Rectal smooth muscle tissue (tissue), 1 donor: ENCODE results near the gene NUDCD3.

Experiments used
- H3K27ac ChIP-seq: one replicate; pipeline ENCODE4 v1.7.0; 2013; ENCODE audit warnings: low read depth, low read length, inconsistent platforms
- H3K27me3 ChIP-seq: one replicate; pipeline ENCODE4 v1.7.0; 2013; ENCODE audit warnings: low read length; ENCODE audit not compliant: control insufficient read depth, insufficient read depth
- H3K36me3 ChIP-seq: one replicate; pipeline ENCODE4 v1.7.0; 2013; ENCODE audit warnings: low read length; ENCODE audit not compliant: control insufficient read depth, insufficient read depth
- H3K4me1 ChIP-seq: one replicate; pipeline ENCODE4 v1.7.0; 2013; ENCODE audit warnings: low read length; ENCODE audit not compliant: control insufficient read depth, insufficient read depth
- H3K4me3 ChIP-seq: one replicate; pipeline ENCODE4 v1.7.0; 2013; ENCODE audit warnings: low read length
- H3K9ac ChIP-seq: one replicate; pipeline ENCODE4 v1.7.0; 2013; ENCODE audit warnings: low read length

Gene NUDCD3

DNA sequence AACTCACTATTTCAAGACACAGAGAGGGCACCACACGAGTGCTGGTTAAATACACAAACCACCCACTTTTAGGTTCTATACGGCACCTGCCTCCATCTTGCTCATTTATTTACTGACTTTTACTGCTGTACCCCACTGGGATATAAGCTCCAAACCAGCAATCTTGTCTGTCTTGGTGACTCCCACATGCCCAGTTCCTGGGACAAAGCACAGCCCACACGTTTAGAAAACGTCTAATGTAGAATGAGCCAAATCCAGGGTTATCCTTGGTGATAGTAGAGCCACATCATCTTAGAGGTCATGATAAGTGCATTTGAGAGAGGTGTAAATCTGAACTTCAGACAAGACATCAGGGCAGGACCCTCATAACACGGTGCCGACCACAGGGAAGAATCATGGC is 73.5 kb downstream of the NUDCD3 start:
- Histone ChIP-seq H3K36me3 (no peaks in the 10 kb centered on the region), H3K4me1 (no peaks in the 10 kb centered on the region), H3K9ac (no peak overlapping the region), H3K27ac (no peak overlapping the region), H3K4me3 (no peak overlapping the region), H3K27me3 (no peaks in the 10 kb centered on the region)

DNA sequence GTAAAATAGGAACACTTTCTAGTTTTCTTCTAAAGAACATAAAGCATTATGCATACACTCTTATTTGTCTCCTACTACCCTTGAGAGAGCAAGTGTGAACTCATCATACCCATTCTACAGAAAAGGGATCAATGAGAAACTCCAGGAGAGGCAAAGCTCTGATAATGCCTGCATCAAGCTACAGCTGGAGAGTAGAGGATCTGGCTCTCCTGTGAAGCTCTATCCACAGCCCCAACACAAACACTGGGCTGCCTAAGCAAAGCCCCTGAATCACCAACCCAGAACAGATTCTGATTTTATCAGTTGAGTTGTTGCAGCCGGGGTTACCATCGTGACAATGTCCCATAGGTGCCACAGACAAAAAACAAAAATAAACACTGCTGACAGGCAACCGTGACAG is 74.9 kb downstream of the NUDCD3 start:
- Histone ChIP-seq H3K4me1 (no peaks in the 10 kb centered on the region), H3K9ac (no peak overlapping the region), H3K27ac (no peak overlapping the region), H3K4me3 (no peak overlapping the region), H3K36me3 (no peaks in the 10 kb centered on the region), H3K27me3 (no peaks in the 10 kb centered on the region)

- Histone ChIP-seq H3K9ac (no peak overlapping the region), H3K27me3 (no peaks in the 10 kb centered on the region), H3K4me3 (no peak overlapping the region), H3K27ac (no peak overlapping the region), H3K36me3 (no peaks in the 10 kb centered on the region), H3K4me1 (no peaks in the 10 kb centered on the region)
These were observed 75.4 kb downstream of the NUDCD3 start for GRCh38 chr7:44415047-44415446.

DNA sequence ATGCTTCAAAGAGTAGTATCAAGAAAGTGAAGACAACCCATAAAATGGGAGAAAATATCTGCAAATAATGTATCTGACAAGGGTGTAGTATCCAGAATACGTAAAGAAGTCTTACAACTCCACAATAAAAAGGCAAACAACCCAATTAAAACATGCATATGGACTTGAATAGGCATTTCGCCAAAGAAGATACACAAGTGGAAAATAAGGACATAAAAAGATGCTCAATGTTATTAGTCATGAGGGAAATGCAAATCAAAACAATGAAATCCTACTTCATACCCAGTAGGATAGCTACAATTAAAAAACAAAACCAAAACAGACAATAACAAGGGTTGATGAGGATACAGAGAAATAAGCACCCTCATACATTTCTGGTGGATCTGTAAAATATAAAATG is 79.2 kb downstream of the NUDCD3 start:
- no peak overlapping the region for H3K4me3 ChIP-seq

GRCh38 chr7:44408596-44408995 is 81.9 kb downstream of the NUDCD3 start:
- Histone ChIP-seq H3K4me1 (no peaks in the 10 kb centered on the region), H3K4me3 (no peak overlapping the region), H3K9ac (no peak overlapping the region), H3K36me3 (peaks cover 4% of the 10 kb centered on the region), H3K27ac (no peak overlapping the region), H3K27me3 (no peaks in the 10 kb centered on the region)

More for the DNA sequence above, 79.2 kb downstream of the NUDCD3 start:
- H3K4me1 ChIP-seq, result no peaks in the 10 kb centered on the region
- H3K27me3 ChIP-seq, result no peaks in the 10 kb centered on the region
- H3K27ac ChIP-seq, result no peak overlapping the region
- no peak overlapping the region for H3K9ac ChIP-seq
- H3K36me3 ChIP-seq, result peaks cover 4% of the 10 kb centered on the region

DNA sequence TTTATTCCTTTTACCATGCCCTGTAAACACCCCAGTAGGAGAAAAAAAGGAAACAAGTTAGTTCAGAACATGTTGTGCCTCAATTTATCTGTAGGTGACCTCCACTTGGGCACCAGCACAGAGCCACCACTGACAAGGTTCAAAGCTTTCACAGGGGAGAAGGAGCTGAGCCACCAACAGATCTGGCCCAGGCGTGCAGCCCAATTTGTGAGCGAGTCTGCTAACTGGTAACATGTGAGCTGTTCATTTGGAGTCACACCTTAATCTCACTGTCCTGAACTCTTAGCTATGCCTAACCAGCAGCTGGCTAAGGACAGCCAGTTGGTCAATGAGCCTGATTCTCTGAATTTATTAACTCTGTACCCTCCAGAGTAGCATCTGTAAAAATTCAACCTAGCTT is 86.7 kb downstream of the NUDCD3 start:
- Histone ChIP-seq H3K4me3 (no peak overlapping the region), H3K36me3 (peaks cover 8% of the 10 kb centered on the region), H3K27ac (no peak overlapping the region), H3K4me1 (no peaks in the 10 kb centered on the region), H3K9ac (no peak overlapping the region), H3K27me3 (no peaks in the 10 kb centered on the region)

- Histone ChIP-seq H3K4me3 (no peak overlapping the region), H3K27me3 (no peaks in the 10 kb centered on the region), H3K36me3 (peaks cover 8% of the 10 kb centered on the region), H3K4me1 (no peaks in the 10 kb centered on the region), H3K27ac (no peak overlapping the region), H3K9ac (no peak overlapping the region)
These were observed 87.2 kb downstream of the NUDCD3 start for GRCh38 chr7:44403176-44403759.

GRCh38 chr7:44402401-44403060 is 87.9 kb downstream of the NUDCD3 start:
- Histone ChIP-seq H3K9ac (no peak overlapping the region), H3K36me3 (peaks cover 13% of the 10 kb centered on the region), H3K27me3 (no peaks in the 10 kb centered on the region), H3K4me1 (no peaks in the 10 kb centered on the region), H3K27ac (no peak overlapping the region), H3K4me3 (no peak overlapping the region)

DNA sequence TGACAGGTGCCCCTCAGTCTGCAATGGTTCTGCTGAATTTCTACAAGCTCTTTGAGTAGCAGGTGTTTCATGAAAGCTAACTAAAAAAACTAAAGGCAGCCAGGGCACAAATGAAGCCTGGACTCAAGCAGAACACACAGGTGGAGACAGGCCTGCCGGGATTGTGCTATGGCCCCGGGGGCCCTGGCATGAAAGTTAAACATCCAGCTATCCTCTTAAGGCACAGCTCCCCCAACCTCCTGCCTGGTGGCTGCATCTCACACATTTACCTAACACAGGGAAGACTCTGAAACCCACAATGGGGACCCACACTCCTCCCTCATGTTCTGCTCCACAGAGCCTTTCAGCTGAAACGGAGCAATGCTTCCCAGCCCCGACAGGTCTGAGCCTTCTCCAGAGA is 88.8 kb downstream of the NUDCD3 start:
- H3K27me3 ChIP-seq, result no peaks in the 10 kb centered on the region
- no peak overlapping the region for H3K4me3 ChIP-seq
- H3K9ac ChIP-seq, result no peak overlapping the region
- H3K36me3 ChIP-seq, result peaks cover 11% of the 10 kb centered on the region
- H3K27ac ChIP-seq, result no peak overlapping the region
- H3K4me1 ChIP-seq, result no peaks in the 10 kb centered on the region

GRCh38 chr7:44400033-44400511 is 90.4 kb downstream of the NUDCD3 start:
- peaks cover 9% of the 10 kb centered on the region for H3K36me3 ChIP-seq
- H3K9ac ChIP-seq, result no peak overlapping the region
- peaks cover 3% of the 10 kb centered on the region for H3K4me1 ChIP-seq
- no peaks in the 10 kb centered on the region for H3K27me3 ChIP-seq
- H3K27ac ChIP-seq, result no peak overlapping the region
- no peak overlapping the region for H3K4me3 ChIP-seq

- Histone ChIP-seq H3K4me1 (peaks cover 3% of the 10 kb centered on the region), H3K36me3 (peaks cover 9% of the 10 kb centered on the region), H3K27me3 (no peaks in the 10 kb centered on the region), H3K4me3 (no peak overlapping the region), H3K9ac (no peak overlapping the region), H3K27ac (no peak overlapping the region)
These were observed 91.4 kb downstream of the NUDCD3 start for GRCh38 chr7:44398953-44399574.

DNA sequence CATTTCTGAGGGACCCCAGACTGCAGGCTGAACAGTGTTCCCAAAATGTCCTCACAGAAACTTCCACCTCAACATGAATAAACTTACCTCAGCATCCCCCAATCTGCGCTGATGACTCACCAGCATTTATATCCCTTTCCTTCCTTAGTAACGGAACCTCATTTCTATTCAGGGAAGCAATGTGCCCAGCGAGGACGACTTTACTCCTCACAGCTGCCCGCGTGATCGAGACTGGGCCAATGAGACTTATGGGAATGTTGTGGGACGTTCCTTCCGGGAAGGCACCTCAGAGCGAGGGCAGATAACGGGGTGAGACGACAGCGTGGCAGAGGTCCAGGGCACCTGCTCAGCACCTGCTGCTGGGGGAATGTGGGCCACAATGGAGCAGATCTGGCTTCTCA is 91.9 kb downstream of the NUDCD3 start:
- no peak overlapping the region for H3K9ac ChIP-seq
- H3K27me3 ChIP-seq, result no peaks in the 10 kb centered on the region
- peaks cover 3% of the 10 kb centered on the region for H3K4me1 ChIP-seq
- peaks cover 9% of the 10 kb centered on the region for H3K36me3 ChIP-seq
- no peak overlapping the region for H3K27ac ChIP-seq
- no peak overlapping the region for H3K4me3 ChIP-seq
